PFSK-1 (cell line): ENCODE results near the gene ACOXL.

ENCODE experiments used
- FOXP2 ChIP-seq: optimal IDR thresholded peaks from 2 replicates; pipeline ENCODE3; 2011; ENCODE audit warnings: borderline replicate concordance, control low read depth, inconsistent platforms; ENCODE audit not compliant: insufficient read depth; ENCODE audit errors: extremely low read length, extremely low read depth
- POLR2AphosphoS5 ChIP-seq: IDR thresholded peaks from 2 replicates; pipeline ENCODE4 v1.6.1; 2012; ENCODE audit warnings: low read depth, mild to moderate bottlenecking, control low read depth, low read length, moderate library complexity
- REST ChIP-seq, 2 experiments: IDR thresholded peaks; 2 replicates each; pipeline versions ENCODE4 v1.6.1 to v1.8.0; 2011 to 2012; ENCODE audit warnings: low read depth in 2 of 2, low read length in 2 of 2, control low read depth in 1 of 2, inconsistent platforms in 1 of 2, mild to moderate bottlenecking in 1 of 2, moderate library complexity in 1 of 2; ENCODE audit not compliant: insufficient read depth in 1 of 2
- SIN3A ChIP-seq: IDR thresholded peaks from 2 replicates; pipeline ENCODE4 v1.6.1; 2012; ENCODE audit warnings: mild to moderate bottlenecking, low read length, moderate library complexity, borderline replicate concordance; ENCODE audit not compliant: insufficient read depth
- TAF1 ChIP-seq: IDR thresholded peaks from 2 replicates; pipeline ENCODE4 v1.6.1; 2012; ENCODE audit warnings: low read length, control low read depth, borderline replicate concordance; ENCODE audit not compliant: insufficient read depth

The ACOXL gene

GRCh38 chr2:110940376-110940910 is 208.1 kb downstream of the ACOXL start:
- TF ChIP-seq REST (IDR thresholded peaks at IDR 0.05; ENCODE audit: insufficient read depth in 1 of 2, low read depth in 2 of 2, low read length in 2 of 2) (no peak), TAF1 (no peak), FOXP2 (no peak), SIN3A (no peak), POLR2AphosphoS5 (no peak)

GRCh38 chr2:110941226-110941625 is 208.9 kb downstream of the ACOXL start:
- TF ChIP-seq POLR2AphosphoS5 (no peak), SIN3A (no peak), TAF1 (no peak), REST (IDR thresholded peaks at IDR 0.05; ENCODE audit: insufficient read depth in 1 of 2, low read depth in 2 of 2, low read length in 2 of 2) (no peak), FOXP2 (no peak)

- TF ChIP-seq TAF1, result no peak
- TF ChIP-seq REST (IDR thresholded peaks at IDR 0.05; ENCODE audit: insufficient read depth in 1 of 2, low read depth in 2 of 2, low read length in 2 of 2), result no peak
- no peak for TF ChIP-seq FOXP2
- no peak for TF ChIP-seq POLR2AphosphoS5
- no peak for TF ChIP-seq SIN3A
Observed at GRCh38 chr2:110943070-110943634, 210.8 kb downstream of the ACOXL start.

- no peak for TF ChIP-seq POLR2AphosphoS5
- TF ChIP-seq TAF1, result no peak
- TF ChIP-seq REST (IDR thresholded peaks at IDR 0.05; ENCODE audit: insufficient read depth in 1 of 2, low read depth in 2 of 2, low read length in 2 of 2), result no peak
Observed at GRCh38 chr2:110946902-110947301, 214.5 kb downstream of the ACOXL start.
